GM12878 (cell line): ENCODE results near the gene MCHR1. TPM values are rescaled to one million over a fixed set of nuclear protein-coding genes. Genes with fewer than 3 reads are reported as not detected.
"Not testable (repeated sequence)": the region's sequence is repeated elsewhere in the genome, so short reads cannot be mapped to it uniquely, and the experiment has no call there.

Experiments
- ATAC-seq: fragments of 200-7000 bp; cut with Tn5 transposase; 3 replicates; pipeline ENCODE4 v1.9.1; 2020; ENCODE audit warnings: mild to moderate bottlenecking, moderate library complexity
- BruUV-seq: library from RNA; stranded (reverse); fragments of 400-500 nt; replicated peaks from 2 replicates; lab custom pipeline; 2021; lab: Mats Ljungman, UMichigan
- CTCF ChIA-PET: fragments of 300-600 bp; sonication (Branson Sonifier 250); formaldehyde crosslinking; extraction: SDS; loops from one replicate; lab custom pipeline; 2021; ENCODE audit warnings: inconsistent platforms; lab: Yijun Ruan, JAX
- POLR2A ChIA-PET: fragments of 350-600 bp; formaldehyde crosslinking; extraction: SDS; loops from one replicate; lab custom pipeline; 2021; ENCODE audit warnings: inconsistent platforms; lab: Charles Lee
- RAD21 ChIA-PET: fragments of 300-600 bp; sonication (Branson Sonifier 250); formaldehyde crosslinking; loops from one replicate; lab custom pipeline; 2023; ENCODE audit warnings: antibody characterized with exemption; ENCODE audit not compliant: unreplicated experiment; lab: Charles Lee
- SMC1A ChIA-PET: fragments of 300-600 bp; sonication (Branson Sonifier 250); formaldehyde crosslinking; loops from one replicate; lab custom pipeline; 2023; ENCODE audit not compliant: unreplicated experiment, uncharacterized antibody; lab: Charles Lee
- DNase-seq: peaks from one replicate; pipeline ENCODE4 v3.0.0-alpha.2; 2011; ENCODE audit warnings: low read depth, low spot score
- FAIRE-seq: peaks from 3 replicates; lab custom pipeline; 2011; peaks lifted over from hg19 to GRCh38; lab: Jason Lieb, UNC
- H2AFZ ChIP-seq: 2 replicates; pipeline ENCODE4 v1.6.0; 2011; ENCODE audit warnings: low read depth, low read length, control low read depth; ENCODE audit not compliant: control insufficient read depth
- H3K27ac ChIP-seq: 2 replicates; pipeline ENCODE4 v1.5.1; 2011; ENCODE audit warnings: control low read depth; ENCODE audit not compliant: control insufficient read depth, insufficient read depth
- H3K27me3 ChIP-seq, 2 experiments: replicated peaks in 1 of 2; 2 replicates each; pipeline versions ENCODE4 v1.6.0 to v1.6.1; 2011; ENCODE audit warnings: low read length in 1 of 2; ENCODE audit not compliant: control insufficient read depth in 2 of 2, insufficient read depth in 2 of 2
- H3K36me3 ChIP-seq, 2 experiments: 2 replicates each; pipeline ENCODE4 v1.5.1; 2011; ENCODE audit warnings: low read length in 1 of 2; ENCODE audit not compliant: control insufficient read depth in 2 of 2, insufficient read depth in 2 of 2
- H3K4me1 ChIP-seq: 2 replicates; pipeline ENCODE4 v1.6.1; 2011; ENCODE audit warnings: mild to moderate bottlenecking, low read length, moderate library complexity, mixed read lengths; ENCODE audit not compliant: control insufficient read depth, insufficient read depth
- H3K4me2 ChIP-seq: 2 replicates; pipeline ENCODE4 v1.6.0; 2011; ENCODE audit warnings: control low read depth; ENCODE audit not compliant: control insufficient read depth, insufficient read depth
- H3K4me3 ChIP-seq: fragments of 200-600 bp; sonication (generic); 2 replicates; pipeline ENCODE4 v1.5.1; 2016
- H3K79me2 ChIP-seq: 2 replicates; pipeline ENCODE4 v1.6.0; 2011; ENCODE audit warnings: low read length; ENCODE audit not compliant: control insufficient read depth, insufficient read depth
- H3K9ac ChIP-seq: 2 replicates; pipeline ENCODE4 v1.8.0; 2011; ENCODE audit warnings: low read length, control low read depth, mixed read lengths; ENCODE audit not compliant: control insufficient read depth, insufficient read depth
- H3K9me3 ChIP-seq: replicated peaks from 3 replicates; pipeline ENCODE4 v1.5.1; 2011; ENCODE audit warnings: mild to moderate bottlenecking, low read length; ENCODE audit not compliant: control insufficient read depth, insufficient read depth
- H4K20me1 ChIP-seq: 2 replicates; pipeline ENCODE4 v1.6.0; 2011; ENCODE audit not compliant: control insufficient read depth, insufficient read depth
- BHLHE40 ChIP-seq, 2 experiments: fragments of 450-650 bp in 1 of 2; IDR thresholded peaks; 2 replicates each; pipeline ENCODE4 v1.6.1; 2011 to 2017; ENCODE audit warnings: low read depth in 2 of 2, borderline replicate concordance in 1 of 2, improper control_type of control experiment in 1 of 2, low read length in 1 of 2, mild to moderate bottlenecking in 1 of 2
- MEF2B ChIP-seq: fragments of 450-650 bp; IDR thresholded peaks from 2 replicates; pipeline ENCODE4 v1.6.1; 2018; ENCODE audit warnings: mild to moderate bottlenecking, moderate library complexity; ENCODE audit not compliant: partially characterized antibody, poor library complexity, severe bottlenecking
- RAD21 ChIP-seq: IDR thresholded peaks from 2 replicates; pipeline ENCODE4 v1.6.1; 2011; ENCODE audit warnings: mild to moderate bottlenecking, low read depth, low read length, moderate library complexity; ENCODE audit not compliant: insufficient read depth
- RB1 ChIP-seq: fragments of 450-650 bp; formaldehyde crosslinking; IDR thresholded peaks from 2 replicates; pipeline ENCODE4 v1.6.1; 2017; ENCODE audit warnings: mild to moderate bottlenecking, borderline replicate concordance
- SPI1 ChIP-seq: IDR thresholded peaks from 2 replicates; pipeline ENCODE4 v1.6.1; 2011; ENCODE audit warnings: low read depth, mild to moderate bottlenecking, low read length, moderate library complexity, borderline replicate concordance; ENCODE audit not compliant: insufficient read depth
- SREBF2 ChIP-seq: IDR thresholded peaks from 2 replicates; pipeline ENCODE4 v1.6.1; 2012; ENCODE audit warnings: mild to moderate bottlenecking, low read length
- WGBS: methylation state at CpG from one replicate; pipeline ENCODE4 v1.1.6; 2016; ENCODE audit warnings: low lambda C conversion rate; ENCODE audit not compliant: insufficient replicate concordance, insufficient coverage; ENCODE audit errors: missing lambda C conversion rate; 5-methylcytosine and 5-hydroxymethylcytosine counted together
- in situ Hi-C: fragments of 300-500 bp; cut with MboI; formaldehyde crosslinking; loops from 9 replicates; pipeline ENCODE4 v1.14.3; 2018; ENCODE audit warnings: mixed read lengths
- intact Hi-C: fragments of 100-400 bp; cut with micrococcal nuclease; formaldehyde crosslinking; loops from one replicate; pipeline ENCODE4 v1.14.2; 2022; ENCODE audit not compliant: unreplicated experiment
- polyA plus RNA-seq, 11 experiments: library from polyadenylated mRNA; depleted of rRNA in 4 of 11; unstranded in 6 of 11; stranded (reverse) in 5 of 11; fragments of >200 nt; fragmentation: Nextera tagmentation in 4 of 11; fragmentation: Illumina TruSeq in 1 of 11; extraction: Ambion mirVana in 4 of 11; extraction: Trizol in 1 of 11; gene quantifications; 1 replicate in 1 of 11; 2 replicates in 10 of 11; pipeline versions ENCODE4 v1.2.1 to v1.2.3, GENCODE V29; 2011 to 2016; ENCODE audit warnings: inconsistent platforms in 2 of 11, missing spikeins in 2 of 11, low read depth in 1 of 11
- total RNA-seq, 4 experiments: library from RNA; depleted of rRNA in 3 of 4; stranded (reverse); fragments of >200 nt in 3 of 4; fragmentation: Illumina TruSeq in 1 of 4; extraction: Trizol in 1 of 4; gene quantifications; 2 replicates each; pipeline versions ENCODE4 v1.2.1 to v1.2.3, GENCODE V29; 2013 to 2021
- TF ChIP-seq, protein P1 (sequence below): fragments of 450-650 bp; IDR thresholded peaks from 2 replicates; pipeline ENCODE4 v1.6.1; 2017; ENCODE audit warnings: borderline replicate concordance

MCHR1 gene
- total and polyA plus RNA-seq, 10 of the 15 experiments (the other 5 are each of a cell fraction or from before 2014, with no cell fraction given), result not detected

DNA sequence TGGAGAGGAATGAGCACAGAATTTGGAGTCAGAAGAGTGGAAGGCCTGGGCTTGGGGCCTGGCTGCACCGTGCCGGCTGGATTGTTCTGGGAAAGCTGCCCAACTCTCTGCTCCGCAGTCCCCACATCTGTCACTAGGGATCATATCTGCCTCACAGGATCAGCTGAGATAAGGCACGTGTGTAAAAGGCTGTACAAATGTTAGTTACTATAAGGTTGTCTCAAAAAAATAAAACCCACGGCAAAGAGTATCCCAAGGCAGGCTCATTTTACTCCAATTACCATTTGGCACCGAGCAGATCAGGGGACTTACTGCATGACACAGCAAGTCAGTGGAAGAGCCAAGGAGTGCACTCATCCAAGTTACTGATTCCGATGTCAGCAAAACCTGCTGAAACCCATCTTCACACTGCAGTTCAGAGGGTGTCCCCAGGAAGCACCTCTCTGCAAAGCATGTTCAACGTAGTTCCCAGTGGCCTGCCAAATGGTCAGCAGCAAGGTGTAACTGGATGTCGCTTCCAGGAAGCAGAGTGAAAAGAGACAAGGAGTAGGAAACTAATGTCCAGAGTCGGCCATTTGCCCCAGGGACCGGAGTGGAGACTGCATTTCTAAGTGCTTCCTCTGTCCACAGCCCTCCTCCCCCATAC, 24.6 kb upstream of the MCHR1 start:
- FAIRE-seq (no peak), ATAC-seq (no peak), DNase-seq (no peak)
- in situ Hi-C loops, result no loop called here
- BruUV-seq, result no TSS peak
- no peak overlapping the region for H3K27ac ChIP-seq
- H3K9me3 ChIP-seq, result no peaks in the 10 kb centered on the region
- no peaks in the 10 kb centered on the region for H3K27me3 ChIP-seq
- H3K4me1 ChIP-seq, result no peaks in the 10 kb centered on the region
- 81% methylated on average over 11 of the region's 11 CpGs for WGBS
- H3K4me2 ChIP-seq, result no peak overlapping the region
- H3K9ac ChIP-seq, result no peak overlapping the region
- no peaks in the 10 kb centered on the region for H3K36me3 ChIP-seq
- TF ChIP-seq MEF2B, result no peak
- 0 out of 2 replicates have a peak, but pooled peaks have one; percentile 14 for TF ChIP-seq RAD21
- peak in 1 of 2 experiments; percentile 41; a peak in 1 of 4 replicates for TF ChIP-seq BHLHE40 (IDR thresholded peaks at IDR 0.05; ENCODE audit: borderline replicate concordance in 1 of 2, low read depth in 2 of 2, low read length in 1 of 2)
- TF ChIP-seq RB1, result no peak
- TF ChIP-seq, protein P1, sequence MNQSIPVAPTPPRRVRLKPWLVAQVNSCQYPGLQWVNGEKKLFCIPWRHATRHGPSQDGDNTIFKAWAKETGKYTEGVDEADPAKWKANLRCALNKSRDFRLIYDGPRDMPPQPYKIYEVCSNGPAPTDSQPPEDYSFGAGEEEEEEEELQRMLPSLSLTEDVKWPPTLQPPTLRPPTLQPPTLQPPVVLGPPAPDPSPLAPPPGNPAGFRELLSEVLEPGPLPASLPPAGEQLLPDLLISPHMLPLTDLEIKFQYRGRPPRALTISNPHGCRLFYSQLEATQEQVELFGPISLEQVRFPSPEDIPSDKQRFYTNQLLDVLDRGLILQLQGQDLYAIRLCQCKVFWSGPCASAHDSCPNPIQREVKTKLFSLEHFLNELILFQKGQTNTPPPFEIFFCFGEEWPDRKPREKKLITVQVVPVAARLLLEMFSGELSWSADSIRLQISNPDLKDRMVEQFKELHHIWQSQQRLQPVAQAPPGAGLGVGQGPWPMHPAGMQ, result no peak
- no peak for TF ChIP-seq SPI1
- TF ChIP-seq SREBF2, result no peak
- ChIA-PET POLR2A (no interaction called here), RAD21 (interaction anchor here (1.2 kb wide), 1 partner anchor 8 kb away, joined by 4 read pairs; no protein-coding TSS in a partner anchor), CTCF (interaction anchor here (1.5 to 3.9 kb wide), 2 partner anchors 218 to 245 kb away, joined by 5 to 12 read pairs; no protein-coding TSS in a partner anchor), SMC1A (interaction anchor here (1.5 to 2.3 kb wide), 3 partner anchors 9 to 244 kb away, joined by 3 to 8 read pairs (median 5); no protein-coding TSS in a partner anchor)
- no peaks in the 10 kb centered on the region for H4K20me1 ChIP-seq
- H2AFZ ChIP-seq, result no peak overlapping the region
- no peak overlapping the region for H3K4me3 ChIP-seq
- intact Hi-C loops, result no loop called here
- H3K79me2 ChIP-seq, result no peaks in the 10 kb centered on the region

DNA sequence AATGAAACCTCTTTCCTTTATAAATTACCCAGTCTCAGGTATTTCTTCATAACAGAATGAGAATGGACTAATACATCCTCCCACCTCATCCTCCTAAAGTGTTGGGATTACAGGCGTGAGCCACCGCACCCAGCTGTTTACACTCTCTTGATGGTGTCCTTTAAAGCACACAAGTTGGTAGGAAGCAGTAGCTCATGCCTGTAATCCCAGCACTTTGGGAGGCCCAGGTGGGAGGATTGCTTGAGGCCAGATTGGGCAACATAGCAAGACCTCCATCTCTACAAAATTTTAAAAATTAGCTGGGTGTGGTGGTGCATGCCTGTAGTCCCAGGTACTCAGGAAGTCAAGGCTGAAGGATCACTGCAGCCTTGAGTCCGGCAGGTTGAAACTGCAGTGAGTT, 23.3 kb upstream of the MCHR1 start:
- H3K4me2 ChIP-seq, intact Hi-C loops, H3K4me1 ChIP-seq, H3K27me3 ChIP-seq, H3K9me3 ChIP-seq, H2AFZ ChIP-seq, H3K27ac ChIP-seq, H3K79me2 ChIP-seq, DNase-seq, in situ Hi-C loops, ATAC-seq, H4K20me1 ChIP-seq, H3K4me3 ChIP-seq, H3K9ac ChIP-seq, H3K36me3 ChIP-seq, BruUV-seq: not testable (repeated sequence)
- FAIRE-seq, result peak; percentile 59
- ChIA-PET POLR2A (interaction anchor here (0.6 kb wide), 1 partner anchor 393 kb away, joined by 5 read pairs; no protein-coding TSS in a partner anchor), SMC1A (interaction anchor here (1.5 kb wide), 1 partner anchor 10 kb away, joined by 5 read pairs; no protein-coding TSS in a partner anchor), CTCF (interaction anchor here (0.7 to 3.9 kb wide), 4 partner anchors 9 to 243 kb away, joined by 3 to 12 read pairs (median 7); no protein-coding TSS in a partner anchor), RAD21 (interaction anchor here (0.6 to 1.2 kb wide), 2 partner anchors 9 to 219 kb away, joined by 3 to 4 read pairs; no protein-coding TSS in a partner anchor)
- WGBS, result 77% methylated on average over 3 of the region's 3 CpGs

DNA sequence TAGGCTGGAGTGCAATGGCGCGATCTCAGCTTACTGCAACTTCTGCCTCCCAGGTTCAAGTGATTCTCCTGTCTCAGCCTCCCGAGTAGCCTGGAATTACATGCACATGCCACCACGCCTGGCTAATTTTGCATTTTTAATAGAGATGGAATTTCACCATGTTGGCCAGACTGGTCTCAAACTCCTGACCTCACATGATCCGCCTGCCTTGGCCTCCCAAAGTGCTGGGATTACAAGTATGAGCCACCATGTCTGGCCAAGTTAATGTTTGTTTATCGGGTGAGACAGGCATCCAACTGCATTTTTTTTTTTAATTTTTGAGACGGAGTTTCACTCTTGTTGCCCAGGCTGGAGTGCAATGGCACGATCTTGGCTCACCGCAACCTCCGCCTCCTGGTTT, 22.6 kb upstream of the MCHR1 start:
- intact Hi-C loops, RAD21 ChIA-PET, ATAC-seq, H3K27ac ChIP-seq, H3K27me3 ChIP-seq, H3K79me2 ChIP-seq, SMC1A ChIA-PET, DNase-seq, H3K4me3 ChIP-seq, FAIRE-seq, H4K20me1 ChIP-seq, H3K9ac ChIP-seq, H3K9me3 ChIP-seq, in situ Hi-C loops, H2AFZ ChIP-seq, H3K4me1 ChIP-seq, BruUV-seq, H3K4me2 ChIP-seq, H3K36me3 ChIP-seq: not testable (repeated sequence)
- ChIA-PET CTCF (interaction anchor here (0.8 to 3.9 kb wide), 3 partner anchors 10 to 243 kb away, joined by 3 to 12 read pairs (median 8); no protein-coding TSS in a partner anchor), POLR2A (interaction anchor here (1.2 kb wide), 1 partner anchor 165 kb away, joined by 6 read pairs; no protein-coding TSS in a partner anchor)
- 74% methylated on average over 10 of the region's 10 CpGs for WGBS
